ENCODE data around the gene PDGFRA. TPM values are rescaled to one million over a fixed set of nuclear protein-coding genes. Genes with fewer than 3 reads are reported as not detected.

PDGFRA gene
- total RNA-seq, 1 experiment from 2014 or later = 0.25 TPM

DNA sequence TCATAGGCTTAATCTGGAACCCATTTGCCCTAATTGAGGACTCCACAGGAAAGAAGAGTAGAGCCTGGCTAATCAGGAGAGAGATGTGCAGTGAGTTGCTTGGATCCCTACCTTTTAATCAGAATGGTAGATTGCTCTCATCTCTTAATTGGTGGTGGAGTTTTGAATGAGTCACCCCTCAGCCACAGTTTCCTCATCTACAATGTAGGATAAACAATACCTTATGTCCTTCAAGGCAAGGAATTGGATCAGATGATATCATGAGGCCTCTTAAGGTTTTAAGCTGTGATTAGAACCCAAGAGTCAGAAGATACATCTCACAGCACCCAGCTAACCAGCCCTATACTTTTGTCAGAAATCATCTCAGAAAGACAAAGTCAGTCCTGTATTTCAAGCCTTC lies 39.1 kb downstream of the PDGFRA start:
- H3K27ac ChIP-seq (ENCODE audit: low read depth, low read length) = no peak overlapping the region
- DNase-seq (ENCODE audit: low read depth, low spot score) (no peak), ATAC-seq (no peak)
- H3K79me2 ChIP-seq (ENCODE audit: insufficient read depth, low read length) = no peaks in the 10 kb centered on the region
- RAD21 ChIA-PET (ENCODE audit: low non-redundant PET in 1 of 2, low total read pairs in 2 of 2, uncharacterized antibody in 2 of 2, unreplicated experiment in 2 of 2) = no interaction called here
- no peak overlapping the region for H3K9ac ChIP-seq (ENCODE audit: low read length)
- H4K20me1 ChIP-seq (ENCODE audit: insufficient read depth) = no peaks in the 10 kb centered on the region
- H3K4me1 ChIP-seq (ENCODE audit: control insufficient read depth in 1 of 2, insufficient read depth in 2 of 2, low read length in 2 of 2) = no peaks in the 10 kb centered on the region
- CTCF ChIA-PET = no interaction called here
- POLR2A ChIA-PET = no interaction called here
- no peaks in the 10 kb centered on the region for H3K9me3 ChIP-seq (ENCODE audit: control insufficient read depth in 1 of 2, insufficient read depth in 1 of 2, low read depth in 1 of 2, low read length in 2 of 2)
- no peak overlapping the region for H3K4me3 ChIP-seq (replicated peaks in 1 of 2; ENCODE audit: low read depth in 1 of 2, low read length in 2 of 2)
- BruUV-seq (replicated peaks) = no TSS peak
- intact Hi-C loops (cut with micrococcal nuclease) = no loop called here
- no peak overlapping the region for H3K4me2 ChIP-seq (ENCODE audit: low read length)
- no peaks in the 10 kb centered on the region for H3K9me2 ChIP-seq (ENCODE audit: insufficient read depth)
- TF ChIP-seq CEBPB (IDR thresholded peaks at IDR 0.05; ENCODE audit: low read depth) = no peak
- TF ChIP-seq EGR1 (IDR thresholded peaks at IDR 0.05; ENCODE audit: low read depth) = no peak
- TF ChIP-seq SP1 (IDR thresholded peaks at IDR 0.05; ENCODE audit: low read depth) = no peak
- TF ChIP-seq, protein P1, sequence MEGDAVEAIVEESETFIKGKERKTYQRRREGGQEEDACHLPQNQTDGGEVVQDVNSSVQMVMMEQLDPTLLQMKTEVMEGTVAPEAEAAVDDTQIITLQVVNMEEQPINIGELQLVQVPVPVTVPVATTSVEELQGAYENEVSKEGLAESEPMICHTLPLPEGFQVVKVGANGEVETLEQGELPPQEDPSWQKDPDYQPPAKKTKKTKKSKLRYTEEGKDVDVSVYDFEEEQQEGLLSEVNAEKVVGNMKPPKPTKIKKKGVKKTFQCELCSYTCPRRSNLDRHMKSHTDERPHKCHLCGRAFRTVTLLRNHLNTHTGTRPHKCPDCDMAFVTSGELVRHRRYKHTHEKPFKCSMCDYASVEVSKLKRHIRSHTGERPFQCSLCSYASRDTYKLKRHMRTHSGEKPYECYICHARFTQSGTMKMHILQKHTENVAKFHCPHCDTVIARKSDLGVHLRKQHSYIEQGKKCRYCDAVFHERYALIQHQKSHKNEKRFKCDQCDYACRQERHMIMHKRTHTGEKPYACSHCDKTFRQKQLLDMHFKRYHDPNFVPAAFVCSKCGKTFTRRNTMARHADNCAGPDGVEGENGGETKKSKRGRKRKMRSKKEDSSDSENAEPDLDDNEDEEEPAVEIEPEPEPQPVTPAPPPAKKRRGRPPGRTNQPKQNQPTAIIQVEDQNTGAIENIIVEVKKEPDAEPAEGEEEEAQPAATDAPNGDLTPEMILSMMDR (IDR thresholded peaks at IDR 0.05 in 2 of 3, conservative IDR thresholded peaks at IDR 0.05 in 1 of 3; ENCODE audit: borderline replicate concordance in 1 of 3, insufficient read depth in 1 of 3, low read depth in 2 of 3, low read length in 2 of 3) = no peak
- no peak for TF ChIP-seq CBX3 (IDR thresholded peaks at IDR 0.05; ENCODE audit: low read depth)
- no peak for TF ChIP-seq YY1 (IDR thresholded peaks at IDR 0.05; ENCODE audit: extremely low read depth, insufficient replicate concordance, low read depth, low read length)
- TF ChIP-seq ZFX (IDR thresholded peaks at IDR 0.05) = no peak
- TF ChIP-seq SIN3A (IDR thresholded peaks at IDR 0.05; ENCODE audit: low read depth) = no peak
- no peak for TF ChIP-seq POLR2AphosphoS5 (IDR thresholded peaks at IDR 0.05; ENCODE audit: low read depth, low read length)
- TF ChIP-seq FOSL1 (IDR thresholded peaks at IDR 0.05; ENCODE audit: low read depth) = no peak
- TF ChIP-seq, protein P2, sequence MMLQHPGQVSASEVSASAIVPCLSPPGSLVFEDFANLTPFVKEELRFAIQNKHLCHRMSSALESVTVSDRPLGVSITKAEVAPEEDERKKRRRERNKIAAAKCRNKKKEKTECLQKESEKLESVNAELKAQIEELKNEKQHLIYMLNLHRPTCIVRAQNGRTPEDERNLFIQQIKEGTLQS (IDR thresholded peaks at IDR 0.05) = no peak
- H3K27me3 ChIP-seq (ENCODE audit: insufficient read depth, low read length) = peaks cover 31% of the 10 kb centered on the region
- no peak overlapping the region for H2AFZ ChIP-seq (ENCODE audit: low read depth, low read length, poor library complexity, severe bottlenecking)
- no peaks in the 10 kb centered on the region for H3K36me3 ChIP-seq (ENCODE audit: control insufficient read depth in 1 of 2, insufficient read depth in 2 of 2, low read length in 2 of 2)
